ENCODE measurements around the gene ECT2L.

Gene ECT2L

GRCh38 chr6:138885156-138885819 is 89.4 kb downstream of the ECT2L start:
- no peak overlapping the region for H2AK5ac ChIP-seq (ENCODE audit: low read depth, low read length)
- H4K8ac ChIP-seq (ENCODE audit: low read depth, low read length) = no peak overlapping the region
- no peak overlapping the region for H3K4me2 ChIP-seq (ENCODE audit: insufficient read depth, low read length, poor library complexity, severe bottlenecking)
- H2BK15ac ChIP-seq (ENCODE audit: low read length) = no peak overlapping the region
- H3K18ac ChIP-seq (ENCODE audit: low read length) = no peak overlapping the region
- H3K14ac ChIP-seq (ENCODE audit: low read length) = no peak overlapping the region
- H2BK120ac ChIP-seq (ENCODE audit: low read depth, low read length) = no peak overlapping the region
- no peak overlapping the region for H2AFZ ChIP-seq (ENCODE audit: low read length)
- H3K4ac ChIP-seq (ENCODE audit: low read length) = no peak overlapping the region
- no CpG with 5 or more reads among the region's 13 CpGs for WGBS, 2 donors (ENCODE audit: extremely low coverage in 2 of 2, insufficient read length in 2 of 2, insufficient replicate concordance in 1 of 2)
- H2BK5ac ChIP-seq (ENCODE audit: low read length) = no peak overlapping the region
- H3K79me1 ChIP-seq (ENCODE audit: low read depth, low read length) = no peaks in the 10 kb centered on the region
- H3K36me3 ChIP-seq (replicated peaks in 1 of 2; ENCODE audit: control insufficient read depth in 2 of 2, insufficient read depth in 2 of 2, low read length in 2 of 2) = no peaks in the 10 kb centered on the region
- H2BK12ac ChIP-seq (ENCODE audit: low read length) = no peak overlapping the region
- no peak overlapping the region for H3K4me3 ChIP-seq (ENCODE audit: low read length in 2 of 2)
- H4K91ac ChIP-seq (ENCODE audit: low read depth, low read length, poor library complexity) = no peak overlapping the region
- peaks cover 0 to 4% of the 10 kb centered on the region in 2 donors for H3K4me1 ChIP-seq (ENCODE audit: control insufficient read depth in 2 of 2, insufficient read depth in 1 of 2, low read depth in 1 of 2, low read length in 2 of 2)
- no peak for DNase-seq (ENCODE audit: low spot score)
- no peak overlapping the region for H3K23ac ChIP-seq (ENCODE audit: low read depth, low read length, poor library complexity)
- no peaks in the 10 kb centered on the region for H3K27me3 ChIP-seq (ENCODE audit: control insufficient read depth in 3 of 3, insufficient read depth in 3 of 3, low read depth in 1 of 3, low read length in 3 of 3)
- no peak overlapping the region for H3K9ac ChIP-seq (ENCODE audit: low read depth, low read length, poor library complexity)
- no peak overlapping the region for H3K27ac ChIP-seq (replicated peaks; ENCODE audit: low read length)
- H3K9me3 ChIP-seq (replicated peaks in 1 of 2; ENCODE audit: control insufficient read depth in 2 of 2, insufficient read depth in 1 of 2, low read depth in 1 of 2, low read length in 2 of 2) = peaks cover 0 to 3% of the 10 kb centered on the region in 2 donors

- Histone ChIP-seq H4K8ac (ENCODE audit: low read depth, low read length) (no peak overlapping the region), H3K79me1 (ENCODE audit: low read depth, low read length) (no peaks in the 10 kb centered on the region), H3K4me3 (ENCODE audit: low read length in 2 of 2) (no peak overlapping the region), H2BK15ac (ENCODE audit: low read length) (no peak overlapping the region), H3K14ac (ENCODE audit: low read length) (no peak overlapping the region), H3K27ac (replicated peaks; ENCODE audit: low read length) (no peak overlapping the region), H3K4me1 (ENCODE audit: control insufficient read depth in 2 of 2, insufficient read depth in 1 of 2, low read depth in 1 of 2, low read length in 2 of 2) (no peaks in the 10 kb centered on the region), H2AK5ac (ENCODE audit: low read depth, low read length) (no peak overlapping the region), H2BK5ac (ENCODE audit: low read length) (no peak overlapping the region), H3K9ac (ENCODE audit: low read depth, low read length, poor library complexity) (no peak overlapping the region), H3K4ac (ENCODE audit: low read length) (no peak overlapping the region), H4K91ac (ENCODE audit: low read depth, low read length, poor library complexity) (no peak overlapping the region), H3K4me2 (ENCODE audit: insufficient read depth, low read length, poor library complexity, severe bottlenecking) (no peak overlapping the region), H3K18ac (ENCODE audit: low read length) (no peak overlapping the region), H2AFZ (ENCODE audit: low read length) (no peak overlapping the region), H2BK120ac (ENCODE audit: low read depth, low read length) (no peak overlapping the region), H3K36me3 (replicated peaks in 1 of 2; ENCODE audit: control insufficient read depth in 2 of 2, insufficient read depth in 2 of 2, low read length in 2 of 2) (no peaks in the 10 kb centered on the region), H3K27me3 (ENCODE audit: control insufficient read depth in 3 of 3, insufficient read depth in 3 of 3, low read depth in 1 of 3, low read length in 3 of 3) (no peaks in the 10 kb centered on the region), H3K23ac (ENCODE audit: low read depth, low read length, poor library complexity) (no peak overlapping the region), H3K9me3 (replicated peaks in 1 of 2; ENCODE audit: control insufficient read depth in 2 of 2, insufficient read depth in 1 of 2, low read depth in 1 of 2, low read length in 2 of 2) (no peaks in the 10 kb centered on the region), H2BK12ac (ENCODE audit: low read length) (no peak overlapping the region)
- WGBS, 2 donors (ENCODE audit: extremely low coverage in 2 of 2, insufficient read length in 2 of 2, insufficient replicate concordance in 1 of 2) = no CpG with 5 or more reads among the region's 3 CpGs
- DNase-seq (ENCODE audit: low spot score) = no peak
Measured at GRCh38 chr6:138891255-138891986, 95.5 kb downstream of the ECT2L start.

GRCh38 chr6:138896104-138896756 is 100.3 kb downstream of the ECT2L start:
- no peak overlapping the region for H3K4ac ChIP-seq (ENCODE audit: low read length)
- no peaks in the 10 kb centered on the region for H3K79me1 ChIP-seq (ENCODE audit: low read depth, low read length)
- H3K23ac ChIP-seq (ENCODE audit: low read depth, low read length, poor library complexity) = no peak overlapping the region
- no peak overlapping the region for H3K14ac ChIP-seq (ENCODE audit: low read length)
- DNase-seq (ENCODE audit: low spot score) = no peak
- no peak overlapping the region for H3K4me3 ChIP-seq (ENCODE audit: low read length in 2 of 2)
- H2AK5ac ChIP-seq (ENCODE audit: low read depth, low read length) = no peak overlapping the region
- no peak overlapping the region for H4K91ac ChIP-seq (ENCODE audit: low read depth, low read length, poor library complexity)
- no peaks in the 10 kb centered on the region for H3K9me3 ChIP-seq (replicated peaks in 1 of 2; ENCODE audit: control insufficient read depth in 2 of 2, insufficient read depth in 1 of 2, low read depth in 1 of 2, low read length in 2 of 2)
- H3K9ac ChIP-seq (ENCODE audit: low read depth, low read length, poor library complexity) = no peak overlapping the region
- no peak overlapping the region for H2BK120ac ChIP-seq (ENCODE audit: low read depth, low read length)
- H3K18ac ChIP-seq (ENCODE audit: low read length) = no peak overlapping the region
- no peak overlapping the region for H4K8ac ChIP-seq (ENCODE audit: low read depth, low read length)
- H2AFZ ChIP-seq (ENCODE audit: low read length) = no peak overlapping the region
- H2BK15ac ChIP-seq (ENCODE audit: low read length) = no peak overlapping the region
- H3K27me3 ChIP-seq (ENCODE audit: control insufficient read depth in 3 of 3, insufficient read depth in 3 of 3, low read depth in 1 of 3, low read length in 3 of 3) = no peaks in the 10 kb centered on the region
- H3K36me3 ChIP-seq (replicated peaks in 1 of 2; ENCODE audit: control insufficient read depth in 2 of 2, insufficient read depth in 2 of 2, low read length in 2 of 2) = peaks cover 1 to 28% of the 10 kb centered on the region in 2 donors
- H3K4me1 ChIP-seq (ENCODE audit: control insufficient read depth in 2 of 2, insufficient read depth in 1 of 2, low read depth in 1 of 2, low read length in 2 of 2) = no peaks in the 10 kb centered on the region
- WGBS, 2 donors (ENCODE audit: extremely low coverage in 2 of 2, insufficient read length in 2 of 2, insufficient replicate concordance in 1 of 2) = no CpG with 5 or more reads among the region's 8 CpGs
- H3K27ac ChIP-seq (replicated peaks; ENCODE audit: low read length) = no peak overlapping the region
- H2BK5ac ChIP-seq (ENCODE audit: low read length) = no peak overlapping the region
- no peak overlapping the region for H3K4me2 ChIP-seq (ENCODE audit: insufficient read depth, low read length, poor library complexity, severe bottlenecking)
- no peak overlapping the region for H2BK12ac ChIP-seq (ENCODE audit: low read length)

DNA sequence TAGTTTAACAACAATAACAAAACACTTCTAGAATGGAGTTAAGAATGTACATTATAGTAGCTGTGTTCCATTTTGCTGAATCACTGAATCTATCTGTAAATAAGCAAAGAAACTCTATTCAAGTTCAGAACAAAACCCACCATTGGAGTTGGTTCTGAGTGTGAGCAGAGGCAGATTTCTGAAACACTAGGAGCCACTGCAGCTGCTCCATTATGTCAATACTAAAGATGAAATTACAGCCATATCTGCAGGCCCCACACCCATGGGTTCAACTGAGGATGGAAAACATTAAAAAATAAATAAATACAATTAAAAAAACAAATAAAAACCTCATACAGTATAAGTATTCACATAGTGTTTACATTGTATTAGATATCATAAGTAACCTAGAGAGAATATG is 101.1 kb downstream of the ECT2L start:
- Histone ChIP-seq H3K9ac (ENCODE audit: low read depth, low read length, poor library complexity) (no peak overlapping the region), H3K4ac (ENCODE audit: low read length) (no peak overlapping the region), H2AFZ (ENCODE audit: low read length) (no peak overlapping the region), H2BK12ac (ENCODE audit: low read length) (no peak overlapping the region), H3K4me2 (ENCODE audit: insufficient read depth, low read length, poor library complexity, severe bottlenecking) (no peak overlapping the region), H2BK15ac (ENCODE audit: low read length) (no peak overlapping the region), H4K91ac (ENCODE audit: low read depth, low read length, poor library complexity) (no peak overlapping the region), H3K14ac (ENCODE audit: low read length) (no peak overlapping the region), H3K23ac (ENCODE audit: low read depth, low read length, poor library complexity) (no peak overlapping the region), H2AK5ac (ENCODE audit: low read depth, low read length) (no peak overlapping the region), H2BK120ac (ENCODE audit: low read depth, low read length) (no peak overlapping the region), H3K27ac (replicated peaks; ENCODE audit: low read length) (no peak overlapping the region), H3K18ac (ENCODE audit: low read length) (no peak overlapping the region), H3K4me1 (ENCODE audit: control insufficient read depth in 2 of 2, insufficient read depth in 1 of 2, low read depth in 1 of 2, low read length in 2 of 2) (no peaks in the 10 kb centered on the region), H2BK5ac (ENCODE audit: low read length) (no peak overlapping the region), H4K8ac (ENCODE audit: low read depth, low read length) (no peak overlapping the region), H3K27me3 (ENCODE audit: control insufficient read depth in 3 of 3, insufficient read depth in 3 of 3, low read depth in 1 of 3, low read length in 3 of 3) (no peaks in the 10 kb centered on the region), H3K9me3 (replicated peaks in 1 of 2; ENCODE audit: control insufficient read depth in 2 of 2, insufficient read depth in 1 of 2, low read depth in 1 of 2, low read length in 2 of 2) (no peaks in the 10 kb centered on the region), H3K36me3 (replicated peaks in 1 of 2; ENCODE audit: control insufficient read depth in 2 of 2, insufficient read depth in 2 of 2, low read length in 2 of 2) (peaks cover 1 to 36% of the 10 kb centered on the region in 2 donors), H3K79me1 (ENCODE audit: low read depth, low read length) (no peaks in the 10 kb centered on the region), H3K4me3 (ENCODE audit: low read length in 2 of 2) (no peak overlapping the region)
- no peak for DNase-seq (ENCODE audit: low spot score)

Data from neuronal stem cell (in vitro differentiated cells).